SIG-M5 treated with dmso at 0.1 percent for 504 hours (cell line): ENCODE measurements around the gene ADAM15.

Source experiments
- DNase-seq: peaks from one replicate; lab custom pipeline; 2025; ENCODE audit not compliant: unreplicated experiment; lab: John Stamatoyannopoulos, UW

ADAM15 gene

DNA sequence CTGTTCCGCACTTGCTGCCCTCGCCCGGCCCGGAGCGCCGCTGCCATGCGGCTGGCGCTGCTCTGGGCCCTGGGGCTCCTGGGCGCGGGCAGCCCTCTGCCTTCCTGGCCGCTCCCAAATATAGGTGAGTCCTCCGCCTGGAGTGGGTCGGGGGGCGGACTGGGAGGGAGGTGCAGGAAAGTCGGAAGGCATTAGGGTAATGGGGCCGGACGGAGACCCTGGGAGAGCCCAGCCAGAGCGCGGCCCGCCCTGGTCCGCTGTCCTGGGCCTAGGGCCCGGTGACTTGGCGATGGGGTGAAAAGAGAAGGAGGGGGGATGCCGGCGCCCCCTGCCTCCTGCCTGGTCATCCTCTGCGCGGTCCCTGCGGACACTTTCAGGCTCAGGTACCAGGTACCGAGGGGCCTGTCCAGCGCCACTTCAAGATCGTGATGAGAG, 243 bp downstream of the ADAM15 start:
- DNase-seq, result no peak

DNA sequence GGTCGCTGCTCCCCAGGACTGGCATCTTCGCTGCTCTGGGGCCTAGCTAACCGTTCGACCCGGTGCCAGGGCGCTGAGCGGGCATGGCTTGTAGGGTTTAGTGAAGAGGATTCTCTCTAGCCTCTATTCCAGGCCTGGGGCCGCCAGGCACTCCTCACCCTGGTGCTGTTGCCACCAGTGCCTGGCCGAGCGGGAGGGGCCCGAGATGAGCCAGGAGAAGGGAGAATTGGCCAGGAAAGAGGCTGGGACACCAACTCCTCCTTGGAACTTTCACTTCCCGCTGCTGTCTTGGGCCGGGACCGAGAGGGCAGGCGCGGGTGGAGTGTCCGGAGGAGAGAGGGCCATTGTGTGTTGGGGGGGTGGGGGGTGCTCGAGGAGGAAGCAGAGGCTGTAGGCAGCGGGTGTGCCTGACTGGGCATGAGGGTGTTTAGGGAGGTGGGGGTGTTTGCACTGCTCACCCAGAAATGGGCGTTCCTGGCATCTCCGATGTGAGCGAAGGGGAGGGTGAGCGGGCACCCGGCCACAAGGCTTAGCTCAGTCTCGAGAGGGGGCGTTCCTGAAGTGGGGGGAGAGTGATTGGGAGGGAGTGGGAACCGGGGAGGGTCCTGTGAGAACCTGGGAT, 772 bp downstream of the ADAM15 start:
- peak; percentile 61 for DNase-seq

DNA sequence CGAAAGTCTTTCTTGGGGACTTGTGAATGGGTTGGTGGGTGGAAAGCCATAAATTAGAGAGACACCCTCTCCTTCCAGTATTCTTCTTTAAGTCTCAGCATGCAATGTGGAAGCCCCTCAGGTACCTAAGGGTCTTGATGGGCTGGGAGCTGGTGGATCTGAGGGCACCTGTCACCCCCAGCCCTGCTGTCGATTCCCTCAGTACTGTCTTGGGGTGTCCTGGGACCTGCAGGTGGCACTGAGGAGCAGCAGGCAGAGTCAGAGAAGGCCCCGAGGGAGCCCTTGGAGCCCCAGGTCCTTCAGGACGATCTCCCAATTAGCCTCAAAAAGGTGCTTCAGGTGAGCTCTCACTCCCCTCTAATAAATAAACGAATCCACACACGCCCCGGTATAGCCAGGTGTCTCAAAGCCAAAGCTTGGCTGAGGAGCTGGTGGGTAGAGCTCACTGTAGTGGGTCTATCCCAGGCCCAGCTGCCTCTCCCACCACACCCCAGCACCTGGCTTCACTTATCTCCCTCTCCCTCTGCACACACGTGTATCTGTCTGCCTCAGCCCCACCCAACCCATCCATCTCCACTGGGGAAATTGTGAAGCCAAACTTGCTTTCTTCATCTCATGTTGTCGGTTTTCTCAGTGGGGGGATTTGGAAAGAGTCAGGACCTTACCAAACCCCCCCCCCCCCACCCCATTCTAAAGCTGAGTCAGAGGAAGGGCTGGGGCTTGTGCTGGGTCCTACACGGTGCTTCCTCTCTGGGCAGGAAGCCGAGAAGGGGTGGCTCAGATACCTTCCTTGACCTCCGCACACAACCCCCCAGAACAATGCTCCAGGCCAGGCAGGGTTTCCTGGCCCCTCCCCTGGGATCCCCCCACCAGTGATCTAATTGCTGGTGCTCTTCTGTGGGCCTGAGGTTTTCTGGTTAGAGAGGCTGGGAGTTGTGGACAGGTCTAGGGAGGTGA, 1.6 kb downstream of the ADAM15 start:
- DNase-seq, result peak; percentile 37

DNA sequence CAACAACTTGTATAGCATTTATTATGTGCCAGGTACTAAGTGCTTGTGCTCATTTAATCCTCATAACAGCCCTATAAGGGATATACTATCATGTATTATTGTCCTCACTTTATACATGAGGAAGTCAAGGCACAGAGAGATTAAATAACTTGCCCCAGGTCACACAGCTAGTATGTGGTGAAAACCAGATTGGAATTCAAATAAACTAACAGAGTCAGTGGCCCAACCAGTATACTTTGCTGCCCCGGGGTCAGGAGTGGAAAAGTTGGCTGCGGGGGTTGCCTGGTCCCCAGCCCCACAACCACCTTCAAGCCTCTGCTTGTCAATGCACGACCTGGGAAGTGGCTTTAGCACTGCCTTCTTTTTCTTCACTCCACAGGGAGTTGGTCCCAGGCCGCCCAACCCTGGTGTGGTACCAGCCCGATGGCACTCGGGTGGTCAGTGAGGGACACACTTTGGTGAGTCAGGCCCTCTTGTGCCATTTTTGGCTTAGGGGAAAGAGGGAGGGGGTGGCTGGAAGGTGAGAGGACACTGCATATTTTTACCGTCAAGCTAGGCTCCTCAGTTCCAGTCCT, 2.5 kb downstream of the ADAM15 start:
- no peak for DNase-seq

DNA sequence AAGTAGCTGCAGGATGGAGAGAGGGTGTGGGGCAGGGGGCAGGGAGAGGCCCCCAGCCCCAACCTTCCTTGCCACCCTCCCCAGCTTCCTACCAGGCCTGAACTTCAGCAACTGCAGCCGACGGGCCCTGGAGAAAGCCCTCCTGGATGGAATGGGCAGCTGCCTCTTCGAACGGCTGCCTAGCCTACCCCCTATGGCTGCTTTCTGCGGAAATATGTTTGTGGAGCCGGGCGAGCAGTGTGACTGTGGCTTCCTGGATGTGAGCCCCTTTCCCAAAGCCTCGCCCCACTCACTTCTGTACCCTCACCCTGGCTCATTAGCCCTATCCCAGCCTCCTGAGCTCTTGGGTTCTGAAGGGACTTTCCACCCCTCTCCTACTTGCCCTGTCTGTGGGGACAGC, 6.0 kb downstream of the ADAM15 start:
- DNase-seq, result no peak

DNA sequence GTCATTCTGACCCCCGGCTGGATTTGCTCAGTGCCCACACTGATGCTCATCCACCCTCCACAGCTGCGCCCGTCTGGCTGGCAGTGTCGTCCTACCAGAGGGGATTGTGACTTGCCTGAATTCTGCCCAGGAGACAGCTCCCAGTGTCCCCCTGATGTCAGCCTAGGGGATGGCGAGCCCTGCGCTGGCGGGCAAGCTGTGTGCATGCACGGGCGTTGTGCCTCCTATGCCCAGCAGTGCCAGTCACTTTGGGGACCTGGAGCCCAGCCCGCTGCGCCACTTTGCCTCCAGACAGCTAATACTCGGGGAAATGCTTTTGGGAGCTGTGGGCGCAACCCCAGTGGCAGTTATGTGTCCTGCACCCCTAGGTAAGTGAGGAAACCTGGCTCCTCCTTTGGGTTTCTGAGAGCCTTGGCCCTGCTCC, 6.7 kb downstream of the ADAM15 start:
- DNase-seq, result no peak

DNA sequence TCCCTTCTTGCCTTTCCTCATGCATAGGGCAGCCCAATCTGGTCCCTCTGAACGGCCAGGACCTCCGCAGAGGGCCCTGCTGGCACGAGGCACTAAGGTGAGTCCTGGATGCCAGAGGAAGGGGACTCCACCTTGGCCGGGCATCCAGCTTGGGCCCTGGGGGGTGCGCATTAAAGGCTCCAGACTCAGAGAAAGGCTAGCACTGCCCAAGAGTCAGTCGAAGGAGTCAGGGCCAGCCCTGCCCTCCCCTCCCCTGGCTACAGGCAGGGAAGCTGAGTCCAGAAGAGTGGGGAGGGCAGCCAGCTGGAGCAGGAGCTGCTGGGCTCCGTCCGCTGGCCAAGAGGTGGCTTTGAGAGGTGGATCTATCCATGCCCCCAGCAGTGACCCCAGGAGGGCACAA, 9.6 kb downstream of the ADAM15 start:
- DNase-seq, result no peak

DNA sequence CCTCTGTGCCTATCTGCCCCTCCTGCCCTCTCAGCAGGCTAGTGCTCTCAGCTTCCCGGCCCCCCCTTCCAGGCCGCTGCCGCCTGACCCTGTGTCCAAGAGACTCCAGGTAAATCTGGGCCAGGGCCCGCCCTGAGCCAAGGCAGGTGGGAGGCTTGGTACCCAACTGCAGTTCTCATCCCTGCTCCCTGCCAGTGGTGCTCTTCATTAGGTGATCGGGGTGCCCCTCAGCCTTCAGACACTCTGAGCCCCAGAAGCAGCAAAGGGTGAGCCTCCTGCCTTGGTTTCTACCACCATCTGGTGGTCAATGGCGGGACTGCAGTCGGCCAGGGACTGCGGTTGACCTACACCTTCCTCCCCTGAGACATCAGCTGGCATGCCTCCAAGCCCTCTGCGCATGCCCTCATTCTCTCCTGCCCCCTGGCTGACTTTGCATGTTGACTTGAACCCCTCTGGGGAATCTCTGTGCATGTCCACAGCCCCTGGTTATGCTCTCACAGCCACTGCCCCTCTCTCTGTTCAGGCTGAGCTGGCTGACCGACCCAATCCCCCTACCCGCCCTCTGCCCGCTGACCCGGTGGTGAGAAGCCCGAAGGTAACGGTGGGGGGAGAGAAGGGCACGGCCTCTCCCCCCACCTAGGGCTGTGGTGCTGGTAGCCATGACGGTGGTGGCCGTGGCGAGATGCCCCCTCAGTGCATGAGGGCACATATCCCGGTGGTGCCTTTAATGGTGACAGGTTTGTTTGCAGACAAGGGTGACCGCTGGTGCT, 10.4 kb downstream of the ADAM15 start:
- peak; percentile 81 for DNase-seq

DNA sequence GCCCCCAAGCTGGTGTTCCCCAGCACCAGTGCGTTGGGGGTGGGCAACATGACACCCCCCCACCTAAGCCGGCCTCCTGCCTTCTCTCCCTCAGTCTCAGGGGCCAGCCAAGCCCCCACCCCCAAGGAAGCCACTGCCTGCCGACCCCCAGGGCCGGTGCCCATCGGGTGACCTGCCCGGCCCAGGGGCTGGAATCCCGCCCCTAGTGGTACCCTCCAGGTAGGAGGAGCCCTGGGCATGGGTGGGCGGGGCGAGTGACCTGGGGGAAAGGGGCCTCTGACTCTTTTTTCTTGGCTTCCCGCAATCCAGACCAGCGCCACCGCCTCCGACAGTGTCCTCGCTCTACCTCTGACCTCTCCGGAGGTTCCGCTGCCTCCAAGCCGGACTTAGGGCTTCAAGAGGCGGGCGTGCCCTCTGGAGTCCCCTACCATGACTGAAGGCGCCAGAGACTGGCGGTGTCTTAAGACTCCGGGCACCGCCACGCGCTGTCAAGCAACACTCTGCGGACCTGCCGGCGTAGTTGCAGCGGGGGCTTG, 11.1 kb downstream of the ADAM15 start:
- no peak for DNase-seq

DNA sequence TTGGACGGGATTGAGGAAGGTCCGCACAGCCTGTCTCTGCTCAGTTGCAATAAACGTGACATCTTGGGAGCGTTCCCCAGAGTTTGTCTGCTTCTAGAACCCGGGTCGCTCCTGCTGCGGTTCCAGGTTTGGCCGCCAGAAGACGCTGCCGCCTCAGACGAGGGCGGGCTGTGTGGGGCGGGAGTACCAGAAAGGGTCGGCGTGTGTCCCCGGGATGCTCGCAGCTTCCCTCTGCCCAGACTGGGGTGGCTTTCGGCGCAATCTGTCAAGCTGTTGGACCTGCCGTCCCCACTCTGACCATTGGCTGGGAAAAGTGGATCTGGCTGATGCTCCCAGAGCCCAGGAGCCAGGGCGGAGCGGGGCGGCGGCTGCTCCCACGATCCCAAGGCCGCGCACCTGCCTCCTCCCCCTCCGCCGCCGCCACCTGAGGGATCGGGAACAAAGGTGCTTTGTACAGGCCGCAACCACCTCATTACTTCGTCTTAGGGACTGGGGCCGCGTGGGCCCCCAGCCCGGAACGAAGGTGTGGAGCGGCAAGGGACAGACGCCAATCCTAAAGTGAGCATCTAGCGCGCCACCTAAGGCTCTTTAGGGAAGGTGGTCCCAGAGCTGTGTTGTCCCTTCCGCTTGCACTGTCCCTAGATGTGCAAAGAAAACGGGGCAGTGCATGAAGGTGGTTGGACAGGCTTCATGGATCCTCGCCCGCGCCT, 11.7 kb downstream of the ADAM15 start:
- peak; percentile 72 for DNase-seq

DNA sequence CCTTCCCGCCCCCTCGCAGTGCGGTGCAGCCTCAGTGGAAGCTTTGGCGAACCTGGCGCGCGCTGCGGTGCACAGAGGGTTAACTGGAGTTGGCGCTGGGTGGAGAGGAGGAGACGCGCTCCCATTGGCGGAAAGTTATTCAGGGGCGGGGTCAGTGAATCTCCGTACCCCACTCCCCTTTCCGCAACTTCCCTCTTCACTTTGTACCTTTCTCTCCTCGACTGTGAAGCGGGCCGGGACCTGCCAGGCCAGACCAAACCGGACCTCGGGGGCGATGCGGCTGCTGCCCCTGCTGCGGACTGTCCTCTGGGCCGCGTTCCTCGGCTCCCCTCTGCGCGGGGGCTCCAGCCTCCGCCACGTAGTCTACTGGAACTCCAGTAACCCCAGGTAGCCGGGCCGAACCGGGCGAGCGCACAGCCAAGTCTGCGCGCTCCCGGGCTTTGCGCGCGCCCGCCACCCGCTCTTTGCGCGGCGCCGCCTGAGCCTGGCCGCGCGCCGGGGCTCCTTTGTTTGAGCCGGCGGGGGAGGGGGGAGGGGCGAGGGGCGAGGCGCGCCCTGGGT, 12.5 kb downstream of the ADAM15 start, which contains the start of gene EFNA4:
Gene EFNA4, plus strand, starts transcription at position 191 of the 561 bp plus-strand sequence. Its CDS starts 84 bp downstream, at position 275.
- DNase-seq, result peak; percentile 98

DNA sequence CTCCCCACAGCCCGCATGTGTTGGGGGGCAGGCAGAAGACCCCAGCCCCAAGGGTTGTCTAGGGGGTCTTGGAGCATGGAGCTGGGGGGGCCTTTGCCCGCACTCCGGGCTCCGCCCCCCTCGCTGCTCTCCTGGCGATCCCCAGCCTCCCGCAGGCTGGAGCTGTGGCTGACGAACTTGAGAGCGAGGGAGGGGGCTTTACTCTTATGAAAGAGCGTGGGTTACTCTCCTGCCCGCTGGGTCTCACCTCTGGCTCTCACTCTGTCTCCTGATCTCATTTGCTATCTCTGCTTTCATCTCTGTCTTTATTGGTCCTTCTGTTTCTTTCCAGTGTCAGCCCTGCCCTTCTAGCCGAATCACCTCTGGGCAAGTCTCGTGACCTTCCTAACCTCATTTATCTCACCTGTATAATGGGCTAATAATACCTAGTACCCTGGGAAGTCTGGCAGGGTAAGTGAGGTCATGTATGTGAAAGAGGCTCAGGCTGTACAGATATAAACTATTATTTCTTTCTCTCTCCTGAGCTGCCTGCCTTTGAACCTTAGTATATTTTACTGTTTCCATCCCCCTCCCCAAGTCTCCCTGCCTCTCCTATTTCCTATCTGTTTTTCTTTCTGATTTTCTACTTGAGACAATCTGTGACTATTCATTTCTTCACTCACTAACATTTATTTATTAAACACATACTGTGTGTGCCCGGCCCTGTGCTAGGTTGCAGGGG, 13.2 kb downstream of the ADAM15 start:
- DNase-seq, result peak; percentile 39

DNA sequence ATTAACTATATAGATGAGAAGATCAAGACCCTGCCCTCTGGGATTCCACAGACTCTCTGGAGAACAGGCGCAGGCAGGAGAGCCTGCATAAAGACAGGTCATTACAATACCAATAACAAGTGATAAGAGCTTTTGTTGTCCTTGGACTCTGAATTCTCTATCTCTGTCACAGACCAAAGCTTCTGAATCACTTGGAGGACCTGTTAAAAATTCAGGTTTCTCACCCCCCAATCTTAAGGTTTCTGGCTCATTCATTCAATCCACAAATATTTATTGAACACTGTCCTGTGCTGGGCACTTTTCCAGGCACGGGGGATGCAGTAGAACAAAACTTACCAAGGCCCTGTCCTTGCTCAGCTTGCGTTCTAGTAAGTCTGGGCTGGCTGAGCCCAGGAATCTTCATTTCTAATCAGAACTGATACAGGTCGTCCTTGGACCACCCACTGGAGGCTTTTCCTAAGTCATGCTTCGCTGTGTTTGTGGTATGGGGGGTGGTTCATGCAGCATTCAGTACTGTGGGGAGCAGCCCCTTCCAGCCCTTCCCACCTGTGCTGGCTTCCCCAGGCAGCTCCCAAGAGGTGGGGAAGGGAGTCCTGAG, 13.8 kb downstream of the ADAM15 start:
- DNase-seq, result no peak

DNA sequence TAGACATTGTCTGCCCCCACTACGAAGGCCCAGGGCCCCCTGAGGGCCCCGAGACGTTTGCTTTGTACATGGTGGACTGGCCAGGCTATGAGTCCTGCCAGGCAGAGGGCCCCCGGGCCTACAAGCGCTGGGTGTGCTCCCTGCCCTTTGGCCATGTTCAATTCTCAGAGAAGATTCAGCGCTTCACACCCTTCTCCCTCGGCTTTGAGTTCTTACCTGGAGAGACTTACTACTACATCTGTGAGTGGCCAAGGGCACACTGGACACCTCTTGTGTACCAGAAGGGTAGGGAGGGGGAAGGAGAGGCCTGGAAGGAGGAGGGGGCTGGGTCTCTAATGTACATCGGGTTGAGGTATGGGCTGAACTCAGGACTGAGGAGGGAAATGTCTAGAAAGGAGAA, 15.7 kb downstream of the ADAM15 start:
- no peak for DNase-seq

DNA sequence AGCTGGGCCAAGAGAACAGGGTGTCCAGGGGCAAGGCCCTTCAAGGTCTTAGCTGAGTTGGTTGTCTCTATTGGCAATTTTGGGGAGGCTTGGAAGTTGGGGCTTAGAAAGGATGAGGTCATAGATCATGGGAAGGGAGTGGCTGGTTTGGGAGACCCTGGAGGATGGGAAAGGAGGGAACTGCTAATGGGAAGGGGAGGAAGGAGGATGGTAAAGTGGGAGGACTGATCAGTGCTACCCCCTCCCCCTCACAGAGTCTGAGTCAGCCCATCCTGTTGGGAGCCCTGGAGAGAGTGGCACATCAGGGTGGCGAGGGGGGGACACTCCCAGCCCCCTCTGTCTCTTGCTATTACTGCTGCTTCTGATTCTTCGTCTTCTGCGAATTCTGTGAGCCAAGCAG, 17.5 kb downstream of the ADAM15 start:
- DNase-seq, result no peak

DNA sequence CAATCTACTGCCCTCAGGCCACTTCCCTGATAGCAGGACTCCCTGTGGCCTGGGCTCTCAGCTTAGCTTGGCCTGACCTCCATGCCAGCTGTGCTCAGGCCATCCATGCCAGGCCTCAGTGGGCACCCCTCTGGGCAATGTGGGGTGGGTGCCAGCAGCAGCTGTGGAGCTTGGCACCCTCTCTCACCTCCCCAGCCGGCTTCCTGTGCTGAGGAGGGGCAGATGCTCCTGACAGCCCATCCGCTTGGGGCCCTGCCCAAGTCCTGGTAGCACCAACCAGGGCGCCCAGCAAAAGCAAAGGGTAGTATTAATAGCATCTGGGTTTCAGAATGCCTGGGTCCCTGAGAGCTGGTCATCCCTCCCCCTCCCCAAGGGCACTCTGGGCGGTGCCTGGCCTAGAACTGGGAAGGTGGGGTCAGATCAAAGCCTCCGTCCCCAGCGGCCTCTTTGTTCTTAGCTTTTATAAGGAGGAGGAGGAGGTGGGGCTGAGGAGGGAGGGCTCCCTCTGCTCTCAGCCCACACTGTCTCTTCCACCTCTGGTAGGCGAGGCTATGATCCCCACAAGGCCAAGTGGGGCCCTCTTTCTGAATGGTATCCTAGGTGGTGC, 18.5 kb downstream of the ADAM15 start:
- DNase-seq, result no peak

DNA sequence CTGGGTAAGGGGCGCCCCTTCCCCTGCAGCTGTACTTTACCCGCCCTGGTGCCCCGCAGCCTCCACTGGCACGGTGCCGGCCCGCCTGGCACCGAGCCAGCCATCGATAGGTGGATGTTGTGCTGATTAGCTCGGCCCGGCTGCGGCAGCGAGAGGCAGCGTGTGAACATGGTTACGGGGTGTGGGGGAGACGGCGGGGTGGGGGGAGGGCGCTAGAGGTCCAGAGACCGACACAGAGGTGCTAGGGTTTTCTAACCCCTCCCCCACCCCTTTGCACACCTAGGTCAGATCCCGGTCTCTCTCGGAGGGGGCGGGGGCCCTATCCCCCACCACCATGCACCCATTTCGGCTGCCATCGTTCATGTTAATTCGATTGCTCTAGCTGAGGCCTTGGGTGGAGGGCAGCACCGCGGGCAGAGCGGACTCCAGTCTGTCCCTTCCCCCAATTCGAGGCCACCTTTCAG, 19.1 kb downstream of the ADAM15 start:
- DNase-seq, result no peak
